Keratinocyte (primary cell): ENCODE measurements around the gene ABHD8. TPM values are rescaled to one million over a fixed set of nuclear protein-coding genes. Genes with fewer than 3 reads are reported as not detected.

Experiments used
- DNase-seq: peaks from one replicate; pipeline ENCODE4 v3.0.0-alpha.2; 2011; ENCODE audit warnings: low read depth, missing footprints, low spot score
- FAIRE-seq: peaks from 2 replicates; lab custom pipeline; 2011; peaks lifted over from hg19 to GRCh38; lab: Jason Lieb, UNC
- H2AFZ ChIP-seq: 2 replicates; pipeline ENCODE4 v1.6.0; 2012; ENCODE audit warnings: low read length, control low read depth, inconsistent platforms; ENCODE audit not compliant: control insufficient read depth
- H3K27ac ChIP-seq: 2 replicates; pipeline ENCODE4 v1.5.1; 2011; ENCODE audit warnings: low read length; ENCODE audit not compliant: control insufficient read depth, insufficient read depth
- H3K27me3 ChIP-seq: 3 replicates; pipeline ENCODE4 v1.6.0; 2011; ENCODE audit warnings: low read length; ENCODE audit not compliant: control insufficient read depth, insufficient read depth; ENCODE audit errors: extremely low read depth
- H3K36me3 ChIP-seq, 2 experiments: 2 replicates in 1 of 2; 3 replicates in 1 of 2; pipeline ENCODE4 v1.5.1; 2011; ENCODE audit warnings: low read length in 2 of 2, mild to moderate bottlenecking in 1 of 2; ENCODE audit not compliant: control insufficient read depth in 2 of 2, insufficient read depth in 2 of 2; ENCODE audit errors: extremely low read depth in 1 of 2
- H3K4me1 ChIP-seq: 3 replicates; pipeline ENCODE4 v1.5.1; 2011; ENCODE audit warnings: low read length; ENCODE audit not compliant: control insufficient read depth, insufficient read depth; ENCODE audit errors: extremely low read depth
- H3K4me2 ChIP-seq: 3 replicates; pipeline ENCODE4 v1.6.0; 2011; ENCODE audit warnings: low read depth, low read length; ENCODE audit not compliant: control insufficient read depth, insufficient read depth; ENCODE audit errors: extremely low read depth
- H3K4me3 ChIP-seq, 3 experiments: fragments of 200-600 bp in 1 of 3; sonication (generic) in 1 of 3; 2 replicates in 2 of 3; 3 replicates in 1 of 3; pipeline ENCODE4 v1.5.1; 2011 to 2016; ENCODE audit warnings: low read length in 3 of 3, mild to moderate bottlenecking in 3 of 3, control low read depth in 2 of 3, inconsistent platforms in 1 of 3, low read depth in 1 of 3, mixed read lengths in 1 of 3, mixed run types in 1 of 3, moderate library complexity in 1 of 3; ENCODE audit not compliant: control insufficient read depth in 2 of 3, insufficient read depth in 2 of 3; ENCODE audit errors: extremely low read depth in 1 of 3
- H3K79me2 ChIP-seq: 2 replicates; pipeline ENCODE4 v1.6.0; 2012; ENCODE audit warnings: low read length; ENCODE audit not compliant: control insufficient read depth, insufficient read depth
- H3K9ac ChIP-seq: 3 replicates; pipeline ENCODE4 v1.6.0; 2011; ENCODE audit warnings: low read length; ENCODE audit not compliant: control insufficient read depth, insufficient read depth; ENCODE audit errors: extremely low read depth
- H3K9me1 ChIP-seq: 3 replicates; pipeline ENCODE4 v1.6.0; 2011; ENCODE audit warnings: low read length; ENCODE audit not compliant: control insufficient read depth, insufficient read depth; ENCODE audit errors: extremely low read depth
- H3K9me3 ChIP-seq: 2 replicates; pipeline ENCODE4 v1.5.1; 2012; ENCODE audit warnings: low read depth, low read length; ENCODE audit not compliant: control insufficient read depth
- H4K20me1 ChIP-seq: 3 replicates; pipeline ENCODE4 v1.6.0; 2011; ENCODE audit warnings: low read length; ENCODE audit not compliant: control insufficient read depth, insufficient read depth; ENCODE audit errors: extremely low read depth
- CTCF ChIP-seq, 3 experiments: IDR thresholded peaks in 1 of 3; conservative IDR thresholded peaks in 1 of 3; optimal IDR thresholded peaks in 1 of 3; 2 replicates in 2 of 3; 3 replicates in 1 of 3; pipeline versions ENCODE3 to v1.5.1; 2011; ENCODE audit warnings: low read length in 3 of 3, mild to moderate bottlenecking in 3 of 3, moderate library complexity in 2 of 3, control low read depth in 1 of 3, inconsistent platforms in 1 of 3; ENCODE audit not compliant: insufficient read depth in 2 of 3; ENCODE audit errors: extremely low read depth in 1 of 3
- EZH2 ChIP-seq: IDR thresholded peaks from one replicate; pipeline ENCODE4 v1.6.1; 2012; ENCODE audit warnings: inconsistent platforms, mild to moderate bottlenecking, low read length, moderate library complexity
- dilution Hi-C: fragments of 300-500 bp; cut with MboI; formaldehyde crosslinking; loops from one replicate; pipeline ENCODE4 v1.7.0; 2020; ENCODE audit warnings: low sequenced_read_pairs; ENCODE audit not compliant: extremely low pct_ligation_motif_present
- polyA plus RNA-seq, 5 experiments: library from polyadenylated mRNA; depleted of rRNA in 3 of 5; stranded (reverse) in 3 of 5; stranded (forward) in 1 of 5; unstranded in 1 of 5; fragments of >200 nt; gene quantifications; 1 replicate in 1 of 5; 2 replicates in 3 of 5; 3 replicates in 1 of 5; pipeline versions ENCODE4 v1.2.1 to v1.2.3, GENCODE V29; 2011 to 2012; ENCODE audit warnings: missing spikeins in 2 of 5, low read depth in 1 of 5, low replicate concordance in 1 of 5

The ABHD8 gene
- polyA plus RNA-seq, 1 donor (not counting 4 experiments of a cell fraction or from before 2014, with no cell fraction given), result 4.1 TPM

- TF ChIP-seq EZH2, result no peak
- no peak for TF ChIP-seq CTCF (optimal IDR thresholded peaks at IDR 0.05 in 1 of 3, IDR thresholded peaks at IDR 0.05 in 1 of 3, conservative IDR thresholded peaks at IDR 0.05 in 1 of 3; ENCODE audit: extremely low read depth in 1 of 3, insufficient read depth in 2 of 3, low read length in 3 of 3)
- peaks cover 25% of the 10 kb centered on the region for H3K27me3 ChIP-seq
- no peak overlapping the region for H3K27ac ChIP-seq
- H3K79me2 ChIP-seq, result no peaks in the 10 kb centered on the region
- H3K4me1 ChIP-seq, result peaks cover 13% of the 10 kb centered on the region
- no peak for DNase-seq
- no peak overlapping the region for H2AFZ ChIP-seq
- no peak overlapping the region for H3K9ac ChIP-seq
- dilution Hi-C loops, result no loop called here
- H3K4me2 ChIP-seq, result peak overlapping the region; percentile 74
- H3K4me3 ChIP-seq, result no peak overlapping the region
- H4K20me1 ChIP-seq, result no peaks in the 10 kb centered on the region
- H3K9me1 ChIP-seq, result no peaks in the 10 kb centered on the region
- peaks cover 5 to 7% of the 10 kb centered on the region in 2 experiments for H3K36me3 ChIP-seq
- no peaks in the 10 kb centered on the region for H3K9me3 ChIP-seq
- no peak for FAIRE-seq
These were observed 23.9 kb upstream of the ABHD8 start for GRCh38 chr19:17327068-17327653.

- Histone ChIP-seq H3K4me2 (peak overlapping the region; percentile 10), H2AFZ (no peak overlapping the region), H3K9me3 (no peaks in the 10 kb centered on the region), H3K36me3 (peaks cover 8 to 9% of the 10 kb centered on the region in 2 experiments), H3K27me3 (peaks cover 25% of the 10 kb centered on the region), H3K4me3 (no peak overlapping the region), H3K27ac (no peak overlapping the region), H3K9me1 (no peaks in the 10 kb centered on the region), H4K20me1 (no peaks in the 10 kb centered on the region), H3K79me2 (no peaks in the 10 kb centered on the region), H3K9ac (no peak overlapping the region), H3K4me1 (peaks cover 13% of the 10 kb centered on the region)
- no peak for DNase-seq
- FAIRE-seq, result no peak
- no peak for TF ChIP-seq CTCF (optimal IDR thresholded peaks at IDR 0.05 in 1 of 3, IDR thresholded peaks at IDR 0.05 in 1 of 3, conservative IDR thresholded peaks at IDR 0.05 in 1 of 3; ENCODE audit: extremely low read depth in 1 of 3, insufficient read depth in 2 of 3, low read length in 3 of 3)
- TF ChIP-seq EZH2, result no peak
- dilution Hi-C loops, result no loop called here
These were observed 23.4 kb upstream of the ABHD8 start for GRCh38 chr19:17326595-17326966.
